ENCODE measurements around the gene APLP1.

- no peak for TF ChIP-seq CTCF (conservative IDR thresholded peaks at IDR 0.05 in 1 of 2, IDR thresholded peaks at IDR 0.05 in 1 of 2; ENCODE audit: low read depth in 1 of 2, low read length in 2 of 2)
- TF ChIP-seq EZH2 (IDR thresholded peaks at IDR 0.05; ENCODE audit: low read length, missing control alignments), result no peak
Measured at GRCh38 chr19:35909684-35910035, 41.3 kb downstream of the APLP1 start.

Data from fibroblast of lung (primary cell).